Smooth muscle cell (in vitro differentiated cells): ENCODE results near the gene CAMKK1. TPM values are rescaled to one million over a fixed set of nuclear protein-coding genes. Genes with fewer than 3 reads are reported as not detected.

Experiments
- DNase-seq: peaks from one replicate; lab custom pipeline; 2025; ENCODE audit not compliant: unreplicated experiment; lab: John Stamatoyannopoulos, UW
- H2AFZ ChIP-seq: fragments of 200-600 bp; sonication (generic); 2 replicates; pipeline ENCODE4 v1.6.0; 2016; ENCODE audit warnings: antibody characterized with exemption, low read depth, mild to moderate bottlenecking
- H3F3A ChIP-seq: fragments of 200-600 bp; sonication (generic); 2 replicates; pipeline ENCODE4 v1.6.0; 2017; ENCODE audit warnings: antibody characterized with exemption, low read depth
- H3K27ac ChIP-seq: fragments of 200-600 bp; sonication (generic); 2 replicates; pipeline ENCODE4 v1.5.1; 2016; ENCODE audit warnings: low read depth, mild to moderate bottlenecking
- H3K27me3 ChIP-seq: fragments of 200-600 bp; sonication (generic); 2 replicates; pipeline ENCODE4 v1.6.1; 2016; ENCODE audit warnings: low read depth, mild to moderate bottlenecking
- H3K36me3 ChIP-seq: fragments of 200-600 bp; sonication (generic); 2 replicates; pipeline ENCODE4 v1.5.1; 2016; ENCODE audit warnings: low read depth
- H3K4me1 ChIP-seq: fragments of 200-600 bp; sonication (generic); 2 replicates; pipeline ENCODE4 v1.5.1; 2016; ENCODE audit warnings: low read depth
- H3K4me2 ChIP-seq: fragments of 200-600 bp; sonication (generic); 2 replicates; pipeline ENCODE4 v1.6.0; 2016; ENCODE audit warnings: mild to moderate bottlenecking
- H3K4me3 ChIP-seq: fragments of 200-600 bp; sonication (generic); 2 replicates; pipeline ENCODE4 v1.5.1; 2016; ENCODE audit warnings: mild to moderate bottlenecking
- H3K79me2 ChIP-seq: fragments of 200-600 bp; sonication (generic); 2 replicates; pipeline ENCODE4 v1.6.0; 2016; ENCODE audit warnings: low read depth, mild to moderate bottlenecking
- H3K9ac ChIP-seq: fragments of 200-600 bp; sonication (generic); 2 replicates; pipeline ENCODE4 v1.6.0; 2016; ENCODE audit warnings: low read depth
- H3K9me3 ChIP-seq: fragments of 200-600 bp; sonication (generic); replicated peaks from 2 replicates; pipeline ENCODE4 v1.5.1; 2016; ENCODE audit warnings: low read depth
- H4K20me1 ChIP-seq: fragments of 200-600 bp; sonication (generic); 2 replicates; pipeline ENCODE4 v1.6.0; 2016; ENCODE audit warnings: low read depth
- CTCF ChIP-seq: fragments of 200-600 bp; sonication (generic); IDR thresholded peaks from 2 replicates; pipeline ENCODE4 v1.5.1; 2017; ENCODE audit warnings: borderline replicate concordance, mild to moderate bottlenecking, antibody characterized with exemption; ENCODE audit not compliant: insufficient read depth, poor library complexity, severe bottlenecking
- WGBS: methylation state at CpG from one replicate; pipeline ENCODE4 v1.1.7; 2016; ENCODE audit warnings: low lambda C conversion rate; 5-methylcytosine and 5-hydroxymethylcytosine counted together
- polyA plus RNA-seq: library from polyadenylated mRNA; unstranded; fragments of >200 nt; fragmentation: Nextera tagmentation; extraction: Ambion mirVana; gene quantifications from 2 replicates; pipeline ENCODE4 v1.2.1, GENCODE V29; 2016
- total RNA-seq: library from RNA; depleted of rRNA; stranded (reverse); fragments of >200 nt; gene quantifications from 2 replicates; pipeline ENCODE4 v1.2.3, GENCODE V29; 2014

The CAMKK1 gene
- total and polyA plus RNA-seq, 2 experiments from 2014 or later: 8.1 to 8.8 TPM

- H3K4me2 ChIP-seq: no peak overlapping the region
- WGBS: 82% methylated on average over 15 of the region's 15 CpGs
- H3K79me2 ChIP-seq: no peaks in the 10 kb centered on the region
- peaks cover 9% of the 10 kb centered on the region for H3K4me1 ChIP-seq
- peaks cover 12% of the 10 kb centered on the region for H3F3A ChIP-seq
- peaks cover under 1% of the 10 kb centered on the region for H4K20me1 ChIP-seq
- no peak overlapping the region for H3K9ac ChIP-seq
- H3K9me3 ChIP-seq: no peaks in the 10 kb centered on the region
- H3K27me3 ChIP-seq: no peaks in the 10 kb centered on the region
- no peak overlapping the region for H2AFZ ChIP-seq
- no peak for TF ChIP-seq CTCF
- H3K4me3 ChIP-seq: no peak overlapping the region
- DNase-seq: no peak
- H3K36me3 ChIP-seq: no peaks in the 10 kb centered on the region
- H3K27ac ChIP-seq: no peak overlapping the region
These were observed 3.5 kb upstream of the CAMKK1 start for GRCh38 chr17:3896108-3896967.

GRCh38 chr17:3895354-3895753, 2.5 kb upstream of the CAMKK1 start:
- H3K9me3 ChIP-seq: no peaks in the 10 kb centered on the region
- no peak for TF ChIP-seq CTCF
- H3F3A ChIP-seq: peaks cover 14% of the 10 kb centered on the region
- no peak overlapping the region for H3K9ac ChIP-seq
- no peak overlapping the region for H3K27ac ChIP-seq
- H3K4me1 ChIP-seq: peaks cover 19% of the 10 kb centered on the region
- H3K4me3 ChIP-seq: no peak overlapping the region
- no peak overlapping the region for H2AFZ ChIP-seq
- no peaks in the 10 kb centered on the region for H3K36me3 ChIP-seq
- WGBS: 93% methylated on average over 3 of the region's 3 CpGs
- no peak overlapping the region for H3K4me2 ChIP-seq
- no peaks in the 10 kb centered on the region for H3K79me2 ChIP-seq
- no peaks in the 10 kb centered on the region for H3K27me3 ChIP-seq
- H4K20me1 ChIP-seq: peaks cover 7% of the 10 kb centered on the region
- DNase-seq: no peak

DNA sequence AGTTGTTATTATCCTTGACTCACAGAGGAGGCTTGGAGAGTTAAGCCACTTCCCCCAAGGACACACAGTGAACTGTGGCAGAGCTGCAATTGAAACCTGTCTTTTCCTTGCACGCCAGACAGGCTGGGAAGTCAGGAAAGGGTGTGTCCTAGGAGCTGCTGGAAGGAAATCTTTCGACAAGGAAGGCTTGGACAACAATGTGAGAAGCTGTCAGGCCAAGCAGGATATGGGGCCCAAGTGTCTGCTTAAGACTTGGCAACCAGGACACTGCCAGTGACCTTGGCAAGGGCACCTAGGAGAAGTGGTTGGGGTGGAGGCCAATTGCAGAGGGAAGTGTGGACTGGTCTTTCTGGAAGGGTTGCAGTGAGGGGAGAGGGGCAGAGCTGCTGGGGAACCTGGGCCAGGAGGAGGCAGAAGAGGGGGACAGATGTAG, 2.1 kb upstream of the CAMKK1 start:
- Histone ChIP-seq H4K20me1 (peaks cover 7% of the 10 kb centered on the region), H3K9ac (no peak overlapping the region), H3K9me3 (no peaks in the 10 kb centered on the region), H2AFZ (no peak overlapping the region), H3K27me3 (no peaks in the 10 kb centered on the region), H3F3A (peaks cover 14% of the 10 kb centered on the region), H3K36me3 (no peaks in the 10 kb centered on the region), H3K79me2 (no peaks in the 10 kb centered on the region), H3K4me3 (no peak overlapping the region), H3K27ac (no peak overlapping the region), H3K4me1 (peaks cover 19% of the 10 kb centered on the region), H3K4me2 (no peak overlapping the region)
- 30% methylated on average over 2 of the region's 2 CpGs for WGBS
- TF ChIP-seq CTCF: no peak
- DNase-seq: no peak

GRCh38 chr17:3894188-3894587, 1.3 kb upstream of the CAMKK1 start:
- Histone ChIP-seq H3K4me3 (no peak overlapping the region), H3K27me3 (no peaks in the 10 kb centered on the region), H3K9me3 (no peaks in the 10 kb centered on the region), H4K20me1 (peaks cover 7% of the 10 kb centered on the region), H2AFZ (no peak overlapping the region), H3K4me2 (no peak overlapping the region), H3F3A (peaks cover 19% of the 10 kb centered on the region), H3K27ac (no peak overlapping the region), H3K36me3 (no peaks in the 10 kb centered on the region), H3K4me1 (peaks cover 25% of the 10 kb centered on the region), H3K9ac (no peak overlapping the region), H3K79me2 (no peaks in the 10 kb centered on the region)
- WGBS: 93% methylated on average over 5 of the region's 5 CpGs
- no peak for DNase-seq
- no peak for TF ChIP-seq CTCF
